ENCODE data around the gene SRGAP3. TPM values are rescaled to one million over a fixed set of nuclear protein-coding genes. Genes with fewer than 3 reads are reported as not detected.
A peak's percentile ranks its signal among the peaks of the same experiment; 100 is the strongest.

The SRGAP3 gene
- total RNA-seq, 4 donors from 2014 or later = 6.7 to 24.8 (median 19.7) TPM

DNA sequence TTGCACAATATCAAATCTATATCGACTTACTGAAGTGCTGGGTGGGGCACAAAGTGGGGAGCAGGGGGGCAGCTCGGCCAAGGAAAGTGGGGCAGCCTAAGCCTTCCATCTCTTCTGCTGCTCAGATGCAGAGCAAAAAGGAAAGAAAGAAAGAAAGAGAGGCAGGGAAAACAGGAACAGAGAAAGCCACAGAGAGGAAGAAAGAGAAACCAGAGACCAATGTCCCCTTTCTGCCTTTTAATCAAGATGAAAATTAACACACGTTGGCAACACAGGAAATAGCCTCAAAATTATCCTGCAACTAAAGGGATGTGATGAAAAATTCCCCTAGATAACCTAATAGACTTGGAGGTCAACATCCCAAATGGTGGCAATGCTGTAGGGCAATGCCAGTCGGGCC lies 214.0 kb downstream of the SRGAP3 start:
- Histone ChIP-seq H3K27ac (no peak overlapping the region), H3K36me3 (no peaks in the 10 kb centered on the region), H3K4me3 (no peak overlapping the region), H3K4me1 (peaks cover 0 to 18% (median 0%) of the 10 kb centered on the region in 4 donors), H3K9me3 (no peaks in the 10 kb centered on the region), H3K27me3 (no peaks in the 10 kb centered on the region)
- no peak for DNase-seq
- TF ChIP-seq POLR2A (IDR thresholded peaks at IDR 0.05) = no peak
- TF ChIP-seq, protein P1, sequence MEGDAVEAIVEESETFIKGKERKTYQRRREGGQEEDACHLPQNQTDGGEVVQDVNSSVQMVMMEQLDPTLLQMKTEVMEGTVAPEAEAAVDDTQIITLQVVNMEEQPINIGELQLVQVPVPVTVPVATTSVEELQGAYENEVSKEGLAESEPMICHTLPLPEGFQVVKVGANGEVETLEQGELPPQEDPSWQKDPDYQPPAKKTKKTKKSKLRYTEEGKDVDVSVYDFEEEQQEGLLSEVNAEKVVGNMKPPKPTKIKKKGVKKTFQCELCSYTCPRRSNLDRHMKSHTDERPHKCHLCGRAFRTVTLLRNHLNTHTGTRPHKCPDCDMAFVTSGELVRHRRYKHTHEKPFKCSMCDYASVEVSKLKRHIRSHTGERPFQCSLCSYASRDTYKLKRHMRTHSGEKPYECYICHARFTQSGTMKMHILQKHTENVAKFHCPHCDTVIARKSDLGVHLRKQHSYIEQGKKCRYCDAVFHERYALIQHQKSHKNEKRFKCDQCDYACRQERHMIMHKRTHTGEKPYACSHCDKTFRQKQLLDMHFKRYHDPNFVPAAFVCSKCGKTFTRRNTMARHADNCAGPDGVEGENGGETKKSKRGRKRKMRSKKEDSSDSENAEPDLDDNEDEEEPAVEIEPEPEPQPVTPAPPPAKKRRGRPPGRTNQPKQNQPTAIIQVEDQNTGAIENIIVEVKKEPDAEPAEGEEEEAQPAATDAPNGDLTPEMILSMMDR (IDR thresholded peaks at IDR 0.05) = no peak

DNA sequence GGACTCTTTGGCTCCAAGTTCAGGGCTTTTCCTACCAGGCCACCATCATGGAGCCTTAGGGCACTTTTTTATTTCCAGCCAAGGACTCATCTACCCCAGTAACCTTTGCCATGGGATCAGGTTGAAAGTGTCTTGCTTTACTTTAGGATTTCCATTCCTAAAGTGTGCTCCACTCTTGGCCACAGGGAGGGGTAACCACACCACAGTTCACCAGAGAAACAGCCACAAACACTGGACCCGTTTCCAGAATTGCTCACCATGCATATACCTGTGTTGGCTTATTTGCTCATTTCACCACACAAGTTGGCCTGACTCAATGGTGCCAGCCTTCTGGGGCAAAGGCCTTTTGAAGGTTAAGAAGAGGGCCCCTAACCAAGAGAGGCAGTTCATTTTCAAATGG lies 215.6 kb downstream of the SRGAP3 start:
- no peak for DNase-seq
- no peaks in the 10 kb centered on the region for H3K36me3 ChIP-seq
- H3K4me1 ChIP-seq = peaks cover 0 to 18% (median 0%) of the 10 kb centered on the region in 4 donors
- no peaks in the 10 kb centered on the region for H3K9me3 ChIP-seq
- no peaks in the 10 kb centered on the region for H3K27me3 ChIP-seq
- no peak overlapping the region for H3K4me3 ChIP-seq
- H3K27ac ChIP-seq = no peak overlapping the region
- TF ChIP-seq, protein P1 (IDR thresholded peaks at IDR 0.05) = peak in 1 of 6 experiments; percentile 3
- no peak for TF ChIP-seq POLR2A (IDR thresholded peaks at IDR 0.05)

DNA sequence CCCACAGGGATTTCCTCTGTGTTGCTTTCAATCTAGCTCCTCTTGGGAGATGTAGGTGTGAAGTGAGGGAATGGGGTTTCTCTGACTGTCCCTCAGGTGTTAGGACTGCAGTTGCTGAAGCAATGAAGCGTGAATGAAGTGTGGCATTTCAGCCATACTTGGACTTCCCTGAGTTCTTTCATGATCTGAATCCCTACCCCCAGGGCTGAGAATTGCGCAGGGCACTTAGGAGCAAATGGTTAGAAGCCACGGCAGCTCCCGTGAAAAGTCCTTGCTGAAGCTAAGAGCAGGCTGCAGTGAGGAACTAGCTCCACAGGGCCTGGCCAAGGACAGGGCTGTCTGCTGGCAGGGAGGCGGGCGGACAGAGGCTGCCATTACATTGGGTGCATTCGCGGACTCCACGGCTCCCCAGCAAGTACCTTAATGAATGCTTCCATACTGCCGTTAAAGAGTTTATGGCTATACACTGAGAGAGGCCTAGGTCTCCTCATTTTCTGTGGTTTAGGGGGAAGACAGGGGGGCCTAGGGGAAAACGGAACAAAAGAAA lies 217.1 kb downstream of the SRGAP3 start:
- no peak for DNase-seq
- Histone ChIP-seq H3K9me3 (no peaks in the 10 kb centered on the region), H3K4me3 (no peak overlapping the region), H3K36me3 (no peaks in the 10 kb centered on the region), H3K4me1 (peaks cover 0 to 15% (median 0%) of the 10 kb centered on the region in 4 donors), H3K27ac (no peak overlapping the region), H3K27me3 (no peaks in the 10 kb centered on the region)
- TF ChIP-seq, protein P1 (IDR thresholded peaks at IDR 0.05) = no peak
- TF ChIP-seq POLR2A (IDR thresholded peaks at IDR 0.05) = no peak

DNA sequence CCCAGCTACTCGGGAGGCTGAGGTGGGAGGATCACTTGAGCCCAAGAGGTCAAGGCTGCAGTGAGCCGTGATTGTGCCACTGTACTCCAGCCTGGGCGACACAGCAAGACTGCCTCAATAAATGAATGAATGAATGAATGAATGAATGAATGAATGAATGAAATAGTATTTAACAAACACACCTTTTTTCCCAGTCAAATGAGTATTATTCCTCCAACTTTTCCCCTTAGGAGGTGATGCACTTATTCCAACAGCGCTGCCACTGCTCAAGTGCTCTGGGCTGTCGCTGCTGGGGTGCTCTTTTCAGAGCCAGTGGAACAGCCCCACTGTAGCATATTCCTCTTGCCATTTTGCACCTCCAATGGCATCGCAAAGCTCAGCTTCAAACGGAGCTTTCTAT lies 219.4 kb downstream of the SRGAP3 start:
- no peaks in the 10 kb centered on the region for H3K4me1 ChIP-seq
- no peak overlapping the region for H3K27ac ChIP-seq
- no peaks in the 10 kb centered on the region for H3K36me3 ChIP-seq
- DNase-seq = no peak
- no peak overlapping the region for H3K4me3 ChIP-seq
- no peaks in the 10 kb centered on the region for H3K27me3 ChIP-seq
- TF ChIP-seq POLR2A (IDR thresholded peaks at IDR 0.05) = no peak
- TF ChIP-seq, protein P1 (IDR thresholded peaks at IDR 0.05) = no peak
- H3K9me3 ChIP-seq = no peaks in the 10 kb centered on the region

DNA sequence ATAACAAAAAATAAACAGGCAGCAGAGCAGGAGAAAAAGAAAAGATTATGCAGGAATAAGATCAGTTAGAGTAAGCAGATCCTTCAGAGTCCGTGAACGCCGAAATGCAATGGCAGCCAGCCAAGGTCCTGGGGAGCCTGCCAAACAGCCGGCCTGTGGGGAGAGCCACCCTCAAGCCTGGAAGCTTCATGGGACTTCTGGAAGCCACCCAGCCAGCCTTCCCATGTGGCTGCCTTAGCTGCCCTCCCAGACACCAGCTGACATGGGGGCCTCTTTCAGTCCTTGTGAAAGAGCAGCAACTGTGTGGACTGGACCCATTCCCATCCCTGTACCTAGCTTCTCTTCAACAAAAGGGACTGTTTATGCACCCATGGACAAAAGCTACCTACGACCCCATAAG lies 221.3 kb downstream of the SRGAP3 start:
- DNase-seq = peak; percentile 34 to 76 (median 60)
- Histone ChIP-seq H3K36me3 (no peaks in the 10 kb centered on the region), H3K27ac (no peak overlapping the region), H3K4me3 (no peak overlapping the region), H3K4me1 (no peaks in the 10 kb centered on the region), H3K9me3 (no peaks in the 10 kb centered on the region), H3K27me3 (no peaks in the 10 kb centered on the region)
- no peak for TF ChIP-seq POLR2A (IDR thresholded peaks at IDR 0.05)
- TF ChIP-seq, protein P1 (IDR thresholded peaks at IDR 0.05) = no peak
